ENCODE measurements around the gene CTBP2.

- no peak for TF ChIP-seq CTCF (IDR thresholded peaks at IDR 0.05; ENCODE audit: low read length)
- TF ChIP-seq EZH2phosphoT487 (IDR thresholded peaks at IDR 0.05; ENCODE audit: low read length) = no peak
- no peak for TF ChIP-seq EZH2 (optimal IDR thresholded peaks at IDR 0.05; ENCODE audit: low read depth, low read length)
Measured at GRCh38 chr10:125101049-125101448, 59.3 kb downstream of the CTBP2 start.

All from MM.1S (cell line).